HepG2 (cell line): ENCODE results near the gene MAPK8IP3. TPM values are rescaled to one million over a fixed set of nuclear protein-coding genes. Genes with fewer than 3 reads are reported as not detected.
A peak's percentile ranks its signal among the peaks of the same experiment; 100 is the strongest.

ENCODE experiments used
- ATF2 ChIP-seq: sonication (generic); formaldehyde crosslinking; IDR thresholded peaks from 2 replicates; pipeline ENCODE4 v1.4.0; 2020; ENCODE audit warnings: missing genetic modification reagents
- ELF4 ChIP-seq: sonication (generic); formaldehyde crosslinking; IDR thresholded peaks from 2 replicates; pipeline ENCODE4 v1.5.0; 2020; ENCODE audit warnings: missing genetic modification reagents, mild to moderate bottlenecking, moderate library complexity, borderline replicate concordance
- FOXM1 ChIP-seq: sonication (generic); formaldehyde crosslinking; IDR thresholded peaks from 2 replicates; pipeline ENCODE4 v1.5.0; 2020; ENCODE audit warnings: missing genetic modification reagents
- HHEX ChIP-seq: IDR thresholded peaks from 2 replicates; pipeline ENCODE4 v1.6.1; 2016; ENCODE audit warnings: control low read depth
- KMT2A ChIP-seq: sonication (generic); formaldehyde crosslinking; IDR thresholded peaks from 2 replicates; pipeline ENCODE4 v1.4.0; 2020; ENCODE audit warnings: missing genetic modification reagents
- PHB2 ChIP-seq: fragments of 450-650 bp; IDR thresholded peaks from 2 replicates; pipeline ENCODE4 v1.6.1; 2018; ENCODE audit not compliant: partially characterized antibody
- POLR2AphosphoS5 ChIP-seq: IDR thresholded peaks from 2 replicates; pipeline ENCODE4 v1.6.1; 2012; ENCODE audit warnings: low read depth, low read length
- TAF15 ChIP-seq: fragments of 200-400 bp; formaldehyde crosslinking; IDR thresholded peaks from one replicate; pipeline ENCODE4 v1.6.1; 2018; ENCODE audit warnings: mild to moderate bottlenecking, low read depth, low read length; ENCODE audit not compliant: poor library complexity, severe bottlenecking
- TCF7 ChIP-seq: sonication (generic); IDR thresholded peaks from 2 replicates; pipeline ENCODE4 v1.6.1; 2016; ENCODE audit warnings: antibody characterized with exemption, low read depth
- TOE1 ChIP-seq: sonication (generic); formaldehyde crosslinking; IDR thresholded peaks from 2 replicates; pipeline ENCODE4 v1.4.0; 2020; ENCODE audit warnings: mild to moderate bottlenecking, missing genetic modification reagents
- ZBTB33 ChIP-seq: sonication (generic); formaldehyde crosslinking; IDR thresholded peaks from 2 replicates; pipeline ENCODE4 v1.4.0; 2020; ENCODE audit warnings: missing genetic modification reagents
- ZNF207 ChIP-seq: fragments of 450-650 bp; IDR thresholded peaks from 2 replicates; pipeline ENCODE4 v1.6.1; 2016; ENCODE audit warnings: antibody characterized with exemption, borderline replicate concordance
- ZNF329 ChIP-seq: sonication (generic); formaldehyde crosslinking; IDR thresholded peaks from 2 replicates; pipeline ENCODE4 v1.9.0; 2021; ENCODE audit warnings: low read depth, mild to moderate bottlenecking, missing genetic modification reagents
- ZNF446 ChIP-seq: sonication (generic); formaldehyde crosslinking; IDR thresholded peaks from 2 replicates; pipeline ENCODE4 v1.5.0; 2020; ENCODE audit warnings: mild to moderate bottlenecking, missing genetic modification reagents
- ZNF562 ChIP-seq: sonication (generic); formaldehyde crosslinking; IDR thresholded peaks from 2 replicates; pipeline ENCODE4 v1.8.0; 2022; ENCODE audit warnings: missing genetic modification reagents, borderline replicate concordance
- ZNF776 ChIP-seq: sonication (generic); formaldehyde crosslinking; IDR thresholded peaks from 2 replicates; pipeline ENCODE4 v1.4.0; 2020; ENCODE audit warnings: mild to moderate bottlenecking, missing genetic modification reagents
- ZNF878 ChIP-seq: sonication (generic); formaldehyde crosslinking; IDR thresholded peaks from 2 replicates; pipeline ENCODE4 v1.8.1; 2023; ENCODE audit warnings: mild to moderate bottlenecking, missing genetic modification reagents, moderate library complexity
- polyA plus RNA-seq, 8 experiments: library from polyadenylated mRNA; depleted of rRNA in 3 of 8; stranded (reverse) in 7 of 8; unstranded in 1 of 8; fragments of >200 nt; fragmentation: Illumina TruSeq in 4 of 8; extraction: Trizol in 4 of 8; gene quantifications; 2 replicates each; pipeline versions ENCODE4 v1.2.1 to v1.2.3, GENCODE V29; 2011 to 2016; ENCODE audit warnings: low read depth in 4 of 8, missing spikeins in 1 of 8, mixed read lengths in 1 of 8; ENCODE audit not compliant: insufficient read depth in 1 of 8
- total RNA-seq, 5 experiments: library from RNA; depleted of rRNA; stranded (reverse); fragments of >200 nt; fragmentation: Illumina TruSeq; extraction: Trizol; gene quantifications; 2 replicates each; pipeline ENCODE4 v1.2.3, GENCODE V29; 2016; ENCODE audit warnings: low read depth in 1 of 5
- TF ChIP-seq, protein P1 (sequence below): sonication (generic); formaldehyde crosslinking; IDR thresholded peaks from 2 replicates; pipeline ENCODE4 v1.4.0; 2020; ENCODE audit warnings: missing genetic modification reagents
- TF ChIP-seq, protein P2 (sequence below): sonication (generic); formaldehyde crosslinking; IDR thresholded peaks from 2 replicates; pipeline ENCODE4 v1.4.0; 2020; ENCODE audit warnings: mild to moderate bottlenecking, low read depth, missing genetic modification reagents
- TF ChIP-seq, protein P3 (sequence below): sonication (generic); formaldehyde crosslinking; IDR thresholded peaks from 2 replicates; pipeline ENCODE4 v1.4.0; 2020; ENCODE audit warnings: missing genetic modification reagents

MAPK8IP3 gene
- total and polyA plus RNA-seq, 2 of the 13 experiments (the other 11 are each of a cell fraction or from before 2014, with no cell fraction given), result 25.1 to 41.7 TPM

- TF ChIP-seq ZBTB33 (0 out of 2 replicates have a peak, but pooled peaks have one; percentile 10), KMT2A (CRISPR knock-in tag) (peak; percentile 96), TCF7 (no peak), ATF2 (CRISPR knock-in tag) (peak; percentile 92; the same call in 1 of the 2 replicates), ZNF878 (CRISPR knock-in tag) (peak; percentile 6; the same call in 1 of the 2 replicates), ELF4 (CRISPR knock-in tag) (no peak), FOXM1 (CRISPR knock-in tag) (peak; percentile 50; the same call in 1 of the 2 replicates), TAF15 (peak; percentile 35), TOE1 (CRISPR knock-in tag) (no peak), PHB2 (no peak), ZNF207 (no peak), ZNF329 (CRISPR knock-in tag) (peak; percentile 82), ZNF562 (CRISPR knock-in tag) (peak; percentile 60; the same call in 1 of the 2 replicates), ZNF446 (CRISPR knock-in tag) (0 out of 2 replicates have a peak, but pooled peaks have one; percentile 40), ZNF776 (CRISPR knock-in tag) (peak; percentile 11; the same call in 1 of the 2 replicates), HHEX (CRISPR knock-in tag) (no peak), POLR2AphosphoS5 (peak; percentile 78)
- TF ChIP-seq, protein P1, sequence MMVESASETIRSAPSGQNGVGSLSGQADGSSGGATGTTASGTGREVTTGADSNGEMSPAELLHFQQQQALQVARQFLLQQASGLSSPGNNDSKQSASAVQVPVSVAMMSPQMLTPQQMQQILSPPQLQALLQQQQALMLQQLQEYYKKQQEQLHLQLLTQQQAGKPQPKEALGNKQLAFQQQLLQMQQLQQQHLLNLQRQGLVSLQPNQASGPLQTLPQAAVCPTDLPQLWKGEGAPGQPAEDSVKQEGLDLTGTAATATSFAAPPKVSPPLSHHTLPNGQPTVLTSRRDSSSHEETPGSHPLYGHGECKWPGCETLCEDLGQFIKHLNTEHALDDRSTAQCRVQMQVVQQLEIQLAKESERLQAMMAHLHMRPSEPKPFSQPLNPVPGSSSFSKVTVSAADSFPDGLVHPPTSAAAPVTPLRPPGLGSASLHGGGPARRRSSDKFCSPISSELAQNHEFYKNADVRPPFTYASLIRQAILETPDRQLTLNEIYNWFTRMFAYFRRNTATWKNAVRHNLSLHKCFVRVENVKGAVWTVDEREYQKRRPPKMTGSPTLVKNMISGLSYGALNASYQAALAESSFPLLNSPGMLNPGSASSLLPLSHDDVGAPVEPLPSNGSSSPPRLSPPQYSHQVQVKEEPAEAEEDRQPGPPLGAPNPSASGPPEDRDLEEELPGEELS, result 0 out of 2 replicates have a peak, but pooled peaks have one; percentile 17
- TF ChIP-seq, protein P2, sequence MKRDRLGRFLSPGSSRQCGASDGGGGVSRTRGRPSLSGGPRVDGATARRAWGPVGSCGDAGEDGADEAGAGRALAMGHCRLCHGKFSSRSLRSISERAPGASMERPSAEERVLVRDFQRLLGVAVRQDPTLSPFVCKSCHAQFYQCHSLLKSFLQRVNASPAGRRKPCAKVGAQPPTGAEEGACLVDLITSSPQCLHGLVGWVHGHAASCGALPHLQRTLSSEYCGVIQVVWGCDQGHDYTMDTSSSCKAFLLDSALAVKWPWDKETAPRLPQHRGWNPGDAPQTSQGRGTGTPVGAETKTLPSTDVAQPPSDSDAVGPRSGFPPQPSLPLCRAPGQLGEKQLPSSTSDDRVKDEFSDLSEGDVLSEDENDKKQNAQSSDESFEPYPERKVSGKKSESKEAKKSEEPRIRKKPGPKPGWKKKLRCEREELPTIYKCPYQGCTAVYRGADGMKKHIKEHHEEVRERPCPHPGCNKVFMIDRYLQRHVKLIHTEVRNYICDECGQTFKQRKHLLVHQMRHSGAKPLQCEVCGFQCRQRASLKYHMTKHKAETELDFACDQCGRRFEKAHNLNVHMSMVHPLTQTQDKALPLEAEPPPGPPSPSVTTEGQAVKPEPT (CRISPR knock-in tag), result peak; percentile 46; the same call in 1 of the 2 replicates
- TF ChIP-seq, protein P3, sequence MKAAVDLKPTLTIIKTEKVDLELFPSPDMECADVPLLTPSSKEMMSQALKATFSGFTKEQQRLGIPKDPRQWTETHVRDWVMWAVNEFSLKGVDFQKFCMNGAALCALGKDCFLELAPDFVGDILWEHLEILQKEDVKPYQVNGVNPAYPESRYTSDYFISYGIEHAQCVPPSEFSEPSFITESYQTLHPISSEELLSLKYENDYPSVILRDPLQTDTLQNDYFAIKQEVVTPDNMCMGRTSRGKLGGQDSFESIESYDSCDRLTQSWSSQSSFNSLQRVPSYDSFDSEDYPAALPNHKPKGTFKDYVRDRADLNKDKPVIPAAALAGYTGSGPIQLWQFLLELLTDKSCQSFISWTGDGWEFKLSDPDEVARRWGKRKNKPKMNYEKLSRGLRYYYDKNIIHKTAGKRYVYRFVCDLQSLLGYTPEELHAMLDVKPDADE (CRISPR knock-in tag), result peak; percentile 60; the same call in 1 of the 2 replicates
These were observed 67.1 kb downstream of the MAPK8IP3 start, which contains the start of gene MRPS34 (continued) for GRCh38 chr16:1772908-1773702.
